ENCODE results near the gene KRTAP10-3.
"Not testable (repeated sequence)": the region's sequence is repeated elsewhere in the genome, so short reads cannot be mapped to it uniquely, and the experiment has no call there.

Gene KRTAP10-3

GRCh38 chr21:44575307-44576024 is 16.9 kb upstream of the KRTAP10-3 start:
- H3K36me3 ChIP-seq (ENCODE audit: control insufficient read depth, insufficient read depth, low read length) = no peaks in the 10 kb centered on the region
- H3K4me1 ChIP-seq (ENCODE audit: control insufficient read depth, insufficient read depth, low read length) = no peaks in the 10 kb centered on the region
- H3K9ac ChIP-seq (ENCODE audit: low read depth, low read length) = no peak overlapping the region
- peaks cover 3% of the 10 kb centered on the region; the same call in 1 of the 2 replicates for H3K9me3 ChIP-seq (ENCODE audit: control insufficient read depth, insufficient read depth, low read length)
- no peaks in the 10 kb centered on the region for H3K27me3 ChIP-seq (ENCODE audit: control insufficient read depth, insufficient read depth, low read length)
- H3K4me3 ChIP-seq (ENCODE audit: low read depth, low read length) = no peak overlapping the region
- H3K27ac ChIP-seq (ENCODE audit: low read depth, low read length) = no peak overlapping the region

GRCh38 chr21:44574457-44575306 is 16.1 kb upstream of the KRTAP10-3 start:
- Histone ChIP-seq H3K9ac (ENCODE audit: low read depth, low read length) (no peak overlapping the region), H3K27ac (ENCODE audit: low read depth, low read length) (no peak overlapping the region), H3K27me3 (ENCODE audit: control insufficient read depth, insufficient read depth, low read length) (no peaks in the 10 kb centered on the region), H3K4me3 (ENCODE audit: low read depth, low read length) (no peak overlapping the region), H3K9me3 (ENCODE audit: control insufficient read depth, insufficient read depth, low read length) (peaks cover 3% of the 10 kb centered on the region; the same call in 1 of the 2 replicates), H3K36me3 (ENCODE audit: control insufficient read depth, insufficient read depth, low read length) (no peaks in the 10 kb centered on the region), H3K4me1 (ENCODE audit: control insufficient read depth, insufficient read depth, low read length) (no peaks in the 10 kb centered on the region)

GRCh38 chr21:44573630-44574456 is 15.2 kb upstream of the KRTAP10-3 start, which contains the start of gene KRTAP10-4:
Gene KRTAP10-4 (plus strand): TSS chr21:44573729. CDS start chr21:44573759, 30 bp downstream.
- H3K36me3 ChIP-seq (ENCODE audit: control insufficient read depth, insufficient read depth, low read length); H3K9me3 ChIP-seq (ENCODE audit: control insufficient read depth, insufficient read depth, low read length); H3K4me1 ChIP-seq (ENCODE audit: control insufficient read depth, insufficient read depth, low read length); H3K4me3 ChIP-seq (ENCODE audit: low read depth, low read length); H3K9ac ChIP-seq (ENCODE audit: low read depth, low read length); H3K27me3 ChIP-seq (ENCODE audit: control insufficient read depth, insufficient read depth, low read length); H3K27ac ChIP-seq (ENCODE audit: low read depth, low read length): not testable (repeated sequence)

- Histone ChIP-seq H3K9me3 (ENCODE audit: control insufficient read depth, insufficient read depth, low read length) (peaks cover 3% of the 10 kb centered on the region; the same call in 1 of the 2 replicates), H3K4me1 (ENCODE audit: control insufficient read depth, insufficient read depth, low read length) (no peaks in the 10 kb centered on the region), H3K9ac (ENCODE audit: low read depth, low read length) (no peak overlapping the region), H3K4me3 (ENCODE audit: low read depth, low read length) (no peak overlapping the region), H3K36me3 (ENCODE audit: control insufficient read depth, insufficient read depth, low read length) (no peaks in the 10 kb centered on the region), H3K27me3 (ENCODE audit: control insufficient read depth, insufficient read depth, low read length) (no peaks in the 10 kb centered on the region), H3K27ac (ENCODE audit: low read depth, low read length) (no peak overlapping the region)
Observed at GRCh38 chr21:44572959-44573583, 14.5 kb upstream of the KRTAP10-3 start.

- H3K4me3 ChIP-seq (ENCODE audit: low read depth, low read length) = no peak overlapping the region
- H3K27ac ChIP-seq (ENCODE audit: low read depth, low read length) = no peak overlapping the region
- H3K27me3 ChIP-seq (ENCODE audit: control insufficient read depth, insufficient read depth, low read length) = no peaks in the 10 kb centered on the region
- no peaks in the 10 kb centered on the region for H3K4me1 ChIP-seq (ENCODE audit: control insufficient read depth, insufficient read depth, low read length)
- H3K9me3 ChIP-seq (ENCODE audit: control insufficient read depth, insufficient read depth, low read length) = no peaks in the 10 kb centered on the region
- no peaks in the 10 kb centered on the region for H3K36me3 ChIP-seq (ENCODE audit: control insufficient read depth, insufficient read depth, low read length)
- no peak overlapping the region for H3K9ac ChIP-seq (ENCODE audit: low read depth, low read length)
Observed at GRCh38 chr21:44571844-44572782, 13.5 kb upstream of the KRTAP10-3 start.

GRCh38 chr21:44571296-44571695 is 12.7 kb upstream of the KRTAP10-3 start:
- no peaks in the 10 kb centered on the region for H3K27me3 ChIP-seq (ENCODE audit: control insufficient read depth, insufficient read depth, low read length)
- H3K9me3 ChIP-seq (ENCODE audit: control insufficient read depth, insufficient read depth, low read length) = no peaks in the 10 kb centered on the region
- H3K4me1 ChIP-seq (ENCODE audit: control insufficient read depth, insufficient read depth, low read length) = no peaks in the 10 kb centered on the region
- no peaks in the 10 kb centered on the region for H3K36me3 ChIP-seq (ENCODE audit: control insufficient read depth, insufficient read depth, low read length)
- H3K4me3 ChIP-seq (ENCODE audit: low read depth, low read length) = no peak overlapping the region
- no peak overlapping the region for H3K9ac ChIP-seq (ENCODE audit: low read depth, low read length)
- no peak overlapping the region for H3K27ac ChIP-seq (ENCODE audit: low read depth, low read length)

- no peaks in the 10 kb centered on the region for H3K27me3 ChIP-seq (ENCODE audit: control insufficient read depth, insufficient read depth, low read length)
- H3K9me3 ChIP-seq (ENCODE audit: control insufficient read depth, insufficient read depth, low read length) = no peaks in the 10 kb centered on the region
- H3K4me1 ChIP-seq (ENCODE audit: control insufficient read depth, insufficient read depth, low read length) = no peaks in the 10 kb centered on the region
- no peaks in the 10 kb centered on the region for H3K36me3 ChIP-seq (ENCODE audit: control insufficient read depth, insufficient read depth, low read length)
- no peak overlapping the region for H3K27ac ChIP-seq (ENCODE audit: low read depth, low read length)
- H3K4me3 ChIP-seq (ENCODE audit: low read depth, low read length) = no peak overlapping the region
- H3K9ac ChIP-seq (ENCODE audit: low read depth, low read length) = no peak overlapping the region
Observed at GRCh38 chr21:44569861-44570517, 11.4 kb upstream of the KRTAP10-3 start.

- no peaks in the 10 kb centered on the region for H3K4me1 ChIP-seq (ENCODE audit: control insufficient read depth, insufficient read depth, low read length)
- H3K36me3 ChIP-seq (ENCODE audit: control insufficient read depth, insufficient read depth, low read length) = no peaks in the 10 kb centered on the region
- no peak overlapping the region for H3K9ac ChIP-seq (ENCODE audit: low read depth, low read length)
- H3K9me3 ChIP-seq (ENCODE audit: control insufficient read depth, insufficient read depth, low read length) = no peaks in the 10 kb centered on the region
- no peak overlapping the region for H3K4me3 ChIP-seq (ENCODE audit: low read depth, low read length)
- no peak overlapping the region for H3K27ac ChIP-seq (ENCODE audit: low read depth, low read length)
- no peaks in the 10 kb centered on the region for H3K27me3 ChIP-seq (ENCODE audit: control insufficient read depth, insufficient read depth, low read length)
Observed at GRCh38 chr21:44568667-44569556, 10.3 kb upstream of the KRTAP10-3 start.

GRCh38 chr21:44568261-44568660 is 9.7 kb upstream of the KRTAP10-3 start:
- H3K9me3 ChIP-seq (ENCODE audit: control insufficient read depth, insufficient read depth, low read length) = no peaks in the 10 kb centered on the region

More at GRCh38 chr21:44568261-44568660, 9.7 kb upstream of the KRTAP10-3 start:
- no peaks in the 10 kb centered on the region for H3K4me1 ChIP-seq (ENCODE audit: control insufficient read depth, insufficient read depth, low read length)
- no peaks in the 10 kb centered on the region for H3K36me3 ChIP-seq (ENCODE audit: control insufficient read depth, insufficient read depth, low read length)
- no peak overlapping the region for H3K27ac ChIP-seq (ENCODE audit: low read depth, low read length)
- no peaks in the 10 kb centered on the region for H3K27me3 ChIP-seq (ENCODE audit: control insufficient read depth, insufficient read depth, low read length)
- H3K9ac ChIP-seq (ENCODE audit: low read depth, low read length) = no peak overlapping the region
- no peak overlapping the region for H3K4me3 ChIP-seq (ENCODE audit: low read depth, low read length)
